ENCODE results near the gene PRF1. TPM values are rescaled to one million over a fixed set of nuclear protein-coding genes. Genes with fewer than 3 reads are reported as not detected.

PRF1 gene
- total and polyA plus RNA-seq, 8 donors = under 0.01 to 11.0 (median 1.4) TPM; not detected in 1

DNA sequence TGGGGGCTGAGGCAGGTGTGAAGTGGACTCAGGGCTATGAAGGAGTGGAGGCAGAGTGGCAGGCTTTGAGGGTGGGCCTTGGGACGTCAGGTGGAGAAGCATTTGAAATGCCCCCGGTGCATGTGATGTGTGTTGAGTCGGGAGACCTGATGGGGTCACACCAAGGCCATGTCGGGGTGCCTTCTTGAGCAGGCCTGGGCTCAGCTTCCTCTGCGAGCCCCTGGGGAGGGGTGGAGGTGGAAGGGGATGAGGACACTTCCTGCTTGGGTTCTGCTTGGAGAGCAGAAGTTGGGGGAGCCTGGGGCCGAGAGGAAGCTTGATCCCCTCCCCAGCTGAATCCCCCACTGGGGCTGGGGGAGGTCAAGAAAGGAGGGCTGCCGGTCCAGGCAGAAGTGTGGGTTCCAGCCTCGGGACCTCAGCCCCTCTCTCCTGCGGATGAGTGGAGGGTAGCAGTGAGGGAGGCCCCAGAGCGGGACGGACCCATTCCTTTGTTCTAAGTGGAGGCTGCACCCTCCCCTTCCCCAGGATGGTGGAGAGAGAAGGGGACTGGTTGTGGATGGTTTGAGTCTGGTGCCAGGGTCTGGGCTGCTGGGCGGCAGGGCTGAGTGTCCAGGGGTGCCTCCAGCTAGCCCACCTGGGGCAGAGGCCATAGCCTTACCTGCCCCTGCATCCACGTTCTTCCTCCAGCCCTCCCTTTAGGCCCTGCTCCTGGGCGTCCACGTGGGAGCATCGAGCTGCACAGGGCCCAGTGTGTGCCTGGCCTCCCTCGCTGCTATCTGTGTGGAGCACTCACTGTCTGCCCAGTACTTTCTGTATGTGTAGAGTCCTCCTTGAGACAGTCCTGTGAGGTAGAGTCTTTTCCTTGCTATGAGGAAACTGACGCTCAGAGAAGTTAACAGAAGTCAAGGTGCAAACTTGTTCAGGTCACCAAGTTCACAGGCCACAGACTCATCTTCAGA, 36.7 kb downstream of the PRF1 start:
- Histone ChIP-seq H3K27me3 (no peaks in the 10 kb centered on the region), H3K36me3 (peaks cover 0 to 40% (median 9%) of the 10 kb centered on the region in 4 donors), H3K27ac (no peak overlapping the region), H3K9me3 (no peaks in the 10 kb centered on the region), H3K4me3 (no peak overlapping the region), H3K4me1 (peaks cover 0 to 17% (median 8%) of the 10 kb centered on the region in 4 donors)
- no peak for DNase-seq
- intact Hi-C loops (cut with DNase I; ENCODE audit: low total_unique reads) = no loop called here
- TF ChIP-seq POLR2A (IDR thresholded peaks at IDR 0.05) = no peak
- no peak for TF ChIP-seq EP300 (IDR thresholded peaks at IDR 0.05)
- TF ChIP-seq, protein P1, sequence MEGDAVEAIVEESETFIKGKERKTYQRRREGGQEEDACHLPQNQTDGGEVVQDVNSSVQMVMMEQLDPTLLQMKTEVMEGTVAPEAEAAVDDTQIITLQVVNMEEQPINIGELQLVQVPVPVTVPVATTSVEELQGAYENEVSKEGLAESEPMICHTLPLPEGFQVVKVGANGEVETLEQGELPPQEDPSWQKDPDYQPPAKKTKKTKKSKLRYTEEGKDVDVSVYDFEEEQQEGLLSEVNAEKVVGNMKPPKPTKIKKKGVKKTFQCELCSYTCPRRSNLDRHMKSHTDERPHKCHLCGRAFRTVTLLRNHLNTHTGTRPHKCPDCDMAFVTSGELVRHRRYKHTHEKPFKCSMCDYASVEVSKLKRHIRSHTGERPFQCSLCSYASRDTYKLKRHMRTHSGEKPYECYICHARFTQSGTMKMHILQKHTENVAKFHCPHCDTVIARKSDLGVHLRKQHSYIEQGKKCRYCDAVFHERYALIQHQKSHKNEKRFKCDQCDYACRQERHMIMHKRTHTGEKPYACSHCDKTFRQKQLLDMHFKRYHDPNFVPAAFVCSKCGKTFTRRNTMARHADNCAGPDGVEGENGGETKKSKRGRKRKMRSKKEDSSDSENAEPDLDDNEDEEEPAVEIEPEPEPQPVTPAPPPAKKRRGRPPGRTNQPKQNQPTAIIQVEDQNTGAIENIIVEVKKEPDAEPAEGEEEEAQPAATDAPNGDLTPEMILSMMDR (IDR thresholded peaks at IDR 0.05) = no peak
- TF ChIP-seq POLR2AphosphoS5 (IDR thresholded peaks at IDR 0.05) = no peak
- WGBS, 5 donors = 82 to 89% (median 88%) methylated on average over 17 to 18 of the region's 18 CpGs

DNA sequence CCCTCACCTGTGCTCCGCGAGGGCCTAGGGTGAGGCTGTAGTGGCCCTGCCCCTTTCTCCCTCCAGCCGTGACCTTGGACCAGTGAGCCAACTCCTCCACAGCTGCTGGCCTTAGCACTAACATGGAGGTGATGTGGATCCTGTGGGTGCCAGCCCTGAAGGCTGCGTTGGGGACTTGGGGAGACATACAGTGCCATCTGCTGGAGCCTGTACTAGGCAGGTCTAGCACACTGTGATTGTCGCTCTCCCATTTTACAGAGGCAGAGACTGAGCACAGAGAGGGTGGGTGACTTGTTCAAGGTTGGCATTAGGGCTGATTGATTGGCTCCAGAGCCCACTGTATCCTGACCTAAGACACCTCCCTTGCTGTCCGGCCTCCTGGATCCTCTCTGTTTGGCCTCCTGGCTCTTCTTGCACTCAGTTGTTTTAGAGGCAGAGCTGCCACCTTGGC, 37.6 kb downstream of the PRF1 start:
- TF ChIP-seq, protein P1 (IDR thresholded peaks at IDR 0.05) = no peak
- TF ChIP-seq EP300 (IDR thresholded peaks at IDR 0.05) (no peak), POLR2A (IDR thresholded peaks at IDR 0.05) (no peak), POLR2AphosphoS5 (IDR thresholded peaks at IDR 0.05) (no peak)
- no peak for DNase-seq
- Histone ChIP-seq H3K36me3 (peaks cover 0 to 35% (median 9%) of the 10 kb centered on the region in 4 donors), H3K9me3 (no peaks in the 10 kb centered on the region), H3K27me3 (no peaks in the 10 kb centered on the region), H3K27ac (no peak overlapping the region), H3K4me1 (peaks cover 0 to 27% (median 12%) of the 10 kb centered on the region in 4 donors), H3K4me3 (no peak overlapping the region)
- WGBS, 5 donors = 82 to 95% (median 90%) methylated on average over 5 to 6 of the region's 6 CpGs
- intact Hi-C loops (cut with DNase I; ENCODE audit: low total_unique reads) = no loop called here

DNA sequence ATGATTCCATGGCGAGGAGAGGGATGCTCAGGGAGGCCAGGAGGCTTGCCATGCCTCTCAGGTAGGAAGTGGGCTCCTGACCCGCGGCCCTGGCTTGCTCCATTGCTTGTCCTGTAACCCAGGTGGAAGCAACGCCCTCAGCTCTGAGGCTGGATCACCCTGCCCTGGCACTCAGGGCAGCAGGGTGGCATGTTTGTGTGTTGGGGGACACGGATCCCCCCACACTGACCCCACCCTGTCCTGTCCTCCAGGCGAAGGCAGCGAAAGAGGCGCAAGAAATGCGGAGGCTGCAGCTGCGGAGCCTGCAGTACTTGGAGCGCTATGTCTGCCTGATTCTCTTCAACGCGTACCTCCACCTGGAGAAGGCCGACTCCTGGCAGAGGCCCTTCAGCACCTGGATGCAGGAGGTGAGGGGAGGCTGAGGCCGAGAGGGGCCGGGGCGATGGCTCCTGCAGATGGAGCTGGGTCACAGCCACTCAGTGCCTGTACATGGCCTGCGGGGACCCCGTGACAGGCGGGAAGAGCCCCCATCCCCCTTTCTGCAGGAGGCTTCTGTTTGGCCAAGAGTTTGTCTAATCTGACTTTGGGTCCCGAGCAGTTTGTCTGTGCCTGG, 38.3 kb downstream of the PRF1 start:
- TF ChIP-seq POLR2A (IDR thresholded peaks at IDR 0.05) (no peak), POLR2AphosphoS5 (IDR thresholded peaks at IDR 0.05) (no peak), EP300 (IDR thresholded peaks at IDR 0.05) (no peak)
- TF ChIP-seq, protein P1 (IDR thresholded peaks at IDR 0.05) = no peak
- DNase-seq = no peak
- H3K36me3 ChIP-seq = peaks cover 0 to 30% (median 9%) of the 10 kb centered on the region in 4 donors
- no peak overlapping the region for H3K27ac ChIP-seq
- intact Hi-C loops (cut with DNase I; ENCODE audit: low total_unique reads) = no loop called here
- no peak overlapping the region for H3K4me3 ChIP-seq
- 92 to 96% (median 95%) methylated on average over 17 to 21 of the region's 21 CpGs for WGBS, 5 donors
- no peaks in the 10 kb centered on the region for H3K9me3 ChIP-seq
- H3K27me3 ChIP-seq = no peaks in the 10 kb centered on the region
- peaks cover 3 to 34% (median 17%) of the 10 kb centered on the region in 4 donors for H3K4me1 ChIP-seq

DNA sequence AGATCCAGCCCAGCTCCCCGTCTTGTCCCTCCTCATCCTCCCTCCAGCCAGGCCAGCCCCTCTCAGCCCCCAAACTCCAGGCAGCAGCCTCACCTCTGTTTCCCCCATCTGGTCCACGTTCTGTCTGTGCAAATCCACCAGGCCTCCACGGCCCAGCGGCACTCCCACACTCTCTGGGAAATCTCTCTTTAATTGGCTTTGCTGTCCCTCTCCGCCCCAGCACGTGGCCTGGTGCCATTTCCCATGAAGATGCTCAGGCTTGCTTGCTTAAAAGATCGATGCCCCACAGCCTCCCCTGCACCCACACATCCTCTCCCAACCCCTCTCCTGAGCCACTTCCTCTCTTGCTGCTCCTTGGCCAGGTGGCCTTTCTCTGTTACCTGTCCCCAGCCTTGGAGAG, 39.3 kb downstream of the PRF1 start:
- 71 to 80% (median 77%) methylated on average over 7 of the region's 7 CpGs for WGBS, 5 donors
- peaks cover 7 to 40% (median 25%) of the 10 kb centered on the region in 4 donors for H3K4me1 ChIP-seq
- peaks cover 0 to 30% (median 9%) of the 10 kb centered on the region in 4 donors for H3K36me3 ChIP-seq
- H3K27ac ChIP-seq = no peak overlapping the region
- intact Hi-C loops (cut with DNase I; ENCODE audit: low total_unique reads) = no loop called here
- H3K27me3 ChIP-seq = no peaks in the 10 kb centered on the region
- H3K4me3 ChIP-seq = no peak overlapping the region
- no peak for DNase-seq
- no peaks in the 10 kb centered on the region for H3K9me3 ChIP-seq
- TF ChIP-seq, protein P1 (IDR thresholded peaks at IDR 0.05) = no peak
- TF ChIP-seq EP300 (IDR thresholded peaks at IDR 0.05) = no peak
- no peak for TF ChIP-seq POLR2AphosphoS5 (IDR thresholded peaks at IDR 0.05)
- no peak for TF ChIP-seq POLR2A (IDR thresholded peaks at IDR 0.05)
